Keratinocyte (primary cell): Measurements from ENCODE around the gene AKAP6. TPM values are rescaled to one million over a fixed set of nuclear protein-coding genes. Genes with fewer than 3 reads are reported as not detected.

Source experiments
- DNase-seq: peaks from one replicate; pipeline ENCODE4 v3.0.0-alpha.2; 2011; ENCODE audit warnings: low read depth, missing footprints, low spot score
- FAIRE-seq: peaks from 2 replicates; lab custom pipeline; 2011; peaks lifted over from hg19 to GRCh38; lab: Jason Lieb, UNC
- H2AFZ ChIP-seq: 2 replicates; pipeline ENCODE4 v1.6.0; 2012; ENCODE audit warnings: low read length, control low read depth, inconsistent platforms; ENCODE audit not compliant: control insufficient read depth
- H3K27ac ChIP-seq: 2 replicates; pipeline ENCODE4 v1.5.1; 2011; ENCODE audit warnings: low read length; ENCODE audit not compliant: control insufficient read depth, insufficient read depth
- H3K27me3 ChIP-seq: 3 replicates; pipeline ENCODE4 v1.6.0; 2011; ENCODE audit warnings: low read length; ENCODE audit not compliant: control insufficient read depth, insufficient read depth; ENCODE audit errors: extremely low read depth
- H3K36me3 ChIP-seq, 2 experiments: 2 replicates in 1 of 2; 3 replicates in 1 of 2; pipeline ENCODE4 v1.5.1; 2011; ENCODE audit warnings: low read length in 2 of 2, mild to moderate bottlenecking in 1 of 2; ENCODE audit not compliant: control insufficient read depth in 2 of 2, insufficient read depth in 2 of 2; ENCODE audit errors: extremely low read depth in 1 of 2
- H3K4me1 ChIP-seq: 3 replicates; pipeline ENCODE4 v1.5.1; 2011; ENCODE audit warnings: low read length; ENCODE audit not compliant: control insufficient read depth, insufficient read depth; ENCODE audit errors: extremely low read depth
- H3K4me2 ChIP-seq: 3 replicates; pipeline ENCODE4 v1.6.0; 2011; ENCODE audit warnings: low read depth, low read length; ENCODE audit not compliant: control insufficient read depth, insufficient read depth; ENCODE audit errors: extremely low read depth
- H3K4me3 ChIP-seq, 3 experiments: fragments of 200-600 bp in 1 of 3; sonication (generic) in 1 of 3; 2 replicates in 2 of 3; 3 replicates in 1 of 3; pipeline ENCODE4 v1.5.1; 2011 to 2016; ENCODE audit warnings: low read length in 3 of 3, mild to moderate bottlenecking in 3 of 3, control low read depth in 2 of 3, inconsistent platforms in 1 of 3, low read depth in 1 of 3, mixed read lengths in 1 of 3, mixed run types in 1 of 3, moderate library complexity in 1 of 3; ENCODE audit not compliant: control insufficient read depth in 2 of 3, insufficient read depth in 2 of 3; ENCODE audit errors: extremely low read depth in 1 of 3
- H3K79me2 ChIP-seq: 2 replicates; pipeline ENCODE4 v1.6.0; 2012; ENCODE audit warnings: low read length; ENCODE audit not compliant: control insufficient read depth, insufficient read depth
- H3K9ac ChIP-seq: 3 replicates; pipeline ENCODE4 v1.6.0; 2011; ENCODE audit warnings: low read length; ENCODE audit not compliant: control insufficient read depth, insufficient read depth; ENCODE audit errors: extremely low read depth
- H3K9me1 ChIP-seq: 3 replicates; pipeline ENCODE4 v1.6.0; 2011; ENCODE audit warnings: low read length; ENCODE audit not compliant: control insufficient read depth, insufficient read depth; ENCODE audit errors: extremely low read depth
- H3K9me3 ChIP-seq: 2 replicates; pipeline ENCODE4 v1.5.1; 2012; ENCODE audit warnings: low read depth, low read length; ENCODE audit not compliant: control insufficient read depth
- H4K20me1 ChIP-seq: 3 replicates; pipeline ENCODE4 v1.6.0; 2011; ENCODE audit warnings: low read length; ENCODE audit not compliant: control insufficient read depth, insufficient read depth; ENCODE audit errors: extremely low read depth
- EZH2 ChIP-seq: IDR thresholded peaks from one replicate; pipeline ENCODE4 v1.6.1; 2012; ENCODE audit warnings: inconsistent platforms, mild to moderate bottlenecking, low read length, moderate library complexity
- dilution Hi-C: fragments of 300-500 bp; cut with MboI; formaldehyde crosslinking; loops from one replicate; pipeline ENCODE4 v1.7.0; 2020; ENCODE audit warnings: low sequenced_read_pairs; ENCODE audit not compliant: extremely low pct_ligation_motif_present
- polyA plus RNA-seq, 5 experiments: library from polyadenylated mRNA; depleted of rRNA in 3 of 5; stranded (reverse) in 3 of 5; stranded (forward) in 1 of 5; unstranded in 1 of 5; fragments of >200 nt; gene quantifications; 1 replicate in 1 of 5; 2 replicates in 3 of 5; 3 replicates in 1 of 5; pipeline versions ENCODE4 v1.2.1 to v1.2.3, GENCODE V29; 2011 to 2012; ENCODE audit warnings: missing spikeins in 2 of 5, low read depth in 1 of 5, low replicate concordance in 1 of 5
- TF ChIP-seq, protein P1 (sequence below), 3 experiments: IDR thresholded peaks in 1 of 3; conservative IDR thresholded peaks in 1 of 3; optimal IDR thresholded peaks in 1 of 3; 2 replicates in 2 of 3; 3 replicates in 1 of 3; pipeline versions ENCODE3 to v1.5.1; 2011; ENCODE audit warnings: low read length in 3 of 3, mild to moderate bottlenecking in 3 of 3, moderate library complexity in 2 of 3, control low read depth in 1 of 3, inconsistent platforms in 1 of 3; ENCODE audit not compliant: insufficient read depth in 2 of 3; ENCODE audit errors: extremely low read depth in 1 of 3

AKAP6 gene
- polyA plus RNA-seq, 1 donor (not counting 4 experiments of a cell fraction or from before 2014, with no cell fraction given), result 2.0 TPM

DNA sequence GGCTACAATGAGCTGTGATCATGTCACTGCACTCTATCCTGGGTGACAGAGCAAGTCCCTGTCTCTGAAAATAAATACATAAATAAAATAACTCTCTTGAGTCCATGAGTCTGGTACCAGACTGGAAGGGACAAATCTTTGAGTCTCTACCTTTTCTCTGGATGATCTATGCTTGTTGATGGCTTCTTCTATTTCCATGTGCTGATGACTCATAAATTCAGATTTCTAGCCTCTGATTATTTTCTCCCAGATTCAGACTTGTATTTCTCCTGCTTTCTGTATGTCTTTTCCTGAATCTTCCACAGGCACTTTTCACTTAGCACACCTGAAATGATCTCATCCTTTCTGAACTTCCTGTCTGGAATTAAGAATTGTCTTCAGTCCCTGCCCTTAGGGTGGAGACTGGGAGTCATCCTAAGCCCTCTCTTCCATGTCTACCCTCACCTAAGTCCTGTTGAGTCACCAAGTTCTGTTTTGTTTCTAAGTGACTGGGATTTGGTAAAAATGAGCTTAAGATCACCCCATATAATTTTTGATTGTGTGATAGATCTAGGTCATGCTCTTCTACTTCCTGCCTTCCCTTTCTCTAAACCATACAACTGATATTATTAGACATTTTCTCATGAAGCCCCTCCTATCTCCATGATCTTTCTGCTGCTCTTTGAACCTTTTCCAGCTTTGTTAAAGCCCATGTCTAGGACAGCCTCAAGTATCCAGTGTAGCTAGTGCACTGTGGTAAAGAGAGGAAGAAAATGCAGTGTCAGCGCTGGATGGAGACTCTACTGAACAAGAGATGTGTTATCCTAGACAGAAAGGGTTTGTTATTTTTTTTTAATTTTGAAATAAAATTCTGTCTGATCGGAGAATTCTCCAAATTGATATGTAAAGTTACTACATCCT is 13.1 kb downstream of the AKAP6 start:
- Histone ChIP-seq H3K9me3 (no peaks in the 10 kb centered on the region), H3K79me2 (no peaks in the 10 kb centered on the region), H3K4me2 (peak overlapping the region; percentile 67), H3K27ac (peak overlapping the region; percentile 88), H3K9ac (peak overlapping the region; percentile 76), H3K27me3 (no peaks in the 10 kb centered on the region), H3K4me1 (peaks cover 42% of the 10 kb centered on the region), H4K20me1 (no peaks in the 10 kb centered on the region), H2AFZ (peak overlapping the region; percentile 8), H3K4me3 (no peak overlapping the region), H3K36me3 (no peaks in the 10 kb centered on the region), H3K9me1 (no peaks in the 10 kb centered on the region)
- DNase-seq, result peak; percentile 98
- TF ChIP-seq EZH2, result no peak
- TF ChIP-seq, protein P1, sequence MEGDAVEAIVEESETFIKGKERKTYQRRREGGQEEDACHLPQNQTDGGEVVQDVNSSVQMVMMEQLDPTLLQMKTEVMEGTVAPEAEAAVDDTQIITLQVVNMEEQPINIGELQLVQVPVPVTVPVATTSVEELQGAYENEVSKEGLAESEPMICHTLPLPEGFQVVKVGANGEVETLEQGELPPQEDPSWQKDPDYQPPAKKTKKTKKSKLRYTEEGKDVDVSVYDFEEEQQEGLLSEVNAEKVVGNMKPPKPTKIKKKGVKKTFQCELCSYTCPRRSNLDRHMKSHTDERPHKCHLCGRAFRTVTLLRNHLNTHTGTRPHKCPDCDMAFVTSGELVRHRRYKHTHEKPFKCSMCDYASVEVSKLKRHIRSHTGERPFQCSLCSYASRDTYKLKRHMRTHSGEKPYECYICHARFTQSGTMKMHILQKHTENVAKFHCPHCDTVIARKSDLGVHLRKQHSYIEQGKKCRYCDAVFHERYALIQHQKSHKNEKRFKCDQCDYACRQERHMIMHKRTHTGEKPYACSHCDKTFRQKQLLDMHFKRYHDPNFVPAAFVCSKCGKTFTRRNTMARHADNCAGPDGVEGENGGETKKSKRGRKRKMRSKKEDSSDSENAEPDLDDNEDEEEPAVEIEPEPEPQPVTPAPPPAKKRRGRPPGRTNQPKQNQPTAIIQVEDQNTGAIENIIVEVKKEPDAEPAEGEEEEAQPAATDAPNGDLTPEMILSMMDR (optimal IDR thresholded peaks at IDR 0.05 in 1 of 3, IDR thresholded peaks at IDR 0.05 in 1 of 3, conservative IDR thresholded peaks at IDR 0.05 in 1 of 3; ENCODE audit: extremely low read depth in 1 of 3, insufficient read depth in 2 of 3, low read length in 3 of 3), result no peak
- FAIRE-seq, result peak; percentile 93
- dilution Hi-C loops, result no loop called here

DNA sequence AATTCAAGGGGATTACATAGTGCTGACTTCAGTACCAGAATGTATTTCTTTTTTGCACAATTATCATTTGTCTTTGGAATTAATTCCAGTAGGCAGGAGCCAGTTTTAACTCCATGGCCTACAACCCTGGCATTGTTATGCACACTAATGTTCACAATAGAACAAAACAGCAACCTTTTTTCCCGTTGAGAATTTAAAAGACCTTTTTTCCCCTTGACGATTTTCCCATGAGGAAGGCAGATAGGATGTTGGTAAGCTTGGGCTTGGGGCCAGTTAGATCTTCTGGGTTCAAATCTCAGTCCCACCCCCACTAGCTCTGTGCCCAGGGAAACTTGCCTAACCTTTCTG is 13.7 kb downstream of the AKAP6 start:
- dilution Hi-C loops, result no loop called here
- peak overlapping the region; percentile 88 for H3K27ac ChIP-seq
- TF ChIP-seq, protein P1 (optimal IDR thresholded peaks at IDR 0.05 in 1 of 3, IDR thresholded peaks at IDR 0.05 in 1 of 3, conservative IDR thresholded peaks at IDR 0.05 in 1 of 3; ENCODE audit: extremely low read depth in 1 of 3, insufficient read depth in 2 of 3, low read length in 3 of 3), result no peak
- TF ChIP-seq EZH2, result no peak
- no peaks in the 10 kb centered on the region for H3K9me1 ChIP-seq
- no peaks in the 10 kb centered on the region for H3K9me3 ChIP-seq
- no peak overlapping the region for H3K4me3 ChIP-seq
- no peaks in the 10 kb centered on the region for H4K20me1 ChIP-seq
- no peaks in the 10 kb centered on the region for H3K27me3 ChIP-seq
- peak overlapping the region; percentile 16 for H3K4me2 ChIP-seq
- H3K36me3 ChIP-seq, result no peaks in the 10 kb centered on the region
- no peak overlapping the region for H2AFZ ChIP-seq
- DNase-seq (no peak), FAIRE-seq (peak; percentile 65)
- no peaks in the 10 kb centered on the region for H3K79me2 ChIP-seq
- peaks cover 42% of the 10 kb centered on the region for H3K4me1 ChIP-seq
- H3K9ac ChIP-seq, result peak overlapping the region; percentile 25
